ENCODE results near the gene OR51L1. TPM values are rescaled to one million over a fixed set of nuclear protein-coding genes. Genes with fewer than 3 reads are reported as not detected.

The OR51L1 gene
- total RNA-seq, 1 experiment from 2014 or later, result not detected

GRCh38 chr11:5013012-5013411 lies 18.4 kb downstream of the OR51L1 start:
- no peak overlapping the region for H3K4me3 ChIP-seq (ENCODE audit: low read depth in 2 of 2, low read length in 2 of 2)
- H3K27me3 ChIP-seq (ENCODE audit: control insufficient read depth, insufficient read depth, low read length), result no peaks in the 10 kb centered on the region
- ATAC-seq (no peak), DNase-seq (ENCODE audit: low read depth, low spot score) (no peak)
- no peaks in the 10 kb centered on the region for H3K36me3 ChIP-seq (ENCODE audit: control insufficient read depth, insufficient read depth, low read length)
- POLR2A ChIA-PET, result no interaction called here
- CTCF ChIA-PET, result no interaction called here
- in situ Hi-C loops (cut with HindIII; ENCODE audit: low pct_unique_long_range_greater_than_20kb, low sequenced_read_pairs) (no loop called here), intact Hi-C loops (cut with micrococcal nuclease; ENCODE audit: unreplicated experiment) (no loop called here)
- TF ChIP-seq REST (IDR thresholded peaks at IDR 0.05; ENCODE audit: insufficient read depth in 1 of 2, low read depth in 2 of 2, low read length in 1 of 2) (no peak), POLR2AphosphoS5 (IDR thresholded peaks at IDR 0.05; ENCODE audit: low read depth, low read length) (no peak), SIN3A (IDR thresholded peaks at IDR 0.05; ENCODE audit: borderline replicate concordance, insufficient read depth, low read depth, low read length) (no peak), TCF7L2 (IDR thresholded peaks at IDR 0.05; ENCODE audit: low read depth, low read length) (no peak), CTCF (IDR thresholded peaks at IDR 0.05) (no peak)
- no peaks in the 10 kb centered on the region for H3K4me1 ChIP-seq (ENCODE audit: control insufficient read depth, insufficient read depth, low read length)
- no TSS peak for BruUV-seq (replicated peaks)
- H3K27ac ChIP-seq (ENCODE audit: low read length), result no peak overlapping the region
- no peaks in the 10 kb centered on the region for H3K9me3 ChIP-seq (ENCODE audit: control insufficient read depth, insufficient read depth, low read depth, low read length)

GRCh38 chr11:5021996-5022395 lies 27.3 kb downstream of the OR51L1 start:
- H3K9me3 ChIP-seq (ENCODE audit: control insufficient read depth, insufficient read depth, low read depth, low read length), result peaks cover 7% of the 10 kb centered on the region
- in situ Hi-C loops (cut with HindIII; ENCODE audit: low pct_unique_long_range_greater_than_20kb, low sequenced_read_pairs), result no loop called here
- H3K4me3 ChIP-seq (ENCODE audit: low read depth in 2 of 2, low read length in 2 of 2), result no peak overlapping the region
- no peak for ATAC-seq
- intact Hi-C loops (cut with micrococcal nuclease; ENCODE audit: unreplicated experiment), result no loop called here
- H3K27ac ChIP-seq (ENCODE audit: low read length), result no peak overlapping the region
- BruUV-seq (replicated peaks), result no TSS peak
- DNase-seq (ENCODE audit: low read depth, low spot score), result no peak
- TF ChIP-seq REST (IDR thresholded peaks at IDR 0.05; ENCODE audit: insufficient read depth in 1 of 2, low read depth in 2 of 2, low read length in 1 of 2) (no peak), TCF7L2 (IDR thresholded peaks at IDR 0.05; ENCODE audit: low read depth, low read length) (no peak), CTCF (IDR thresholded peaks at IDR 0.05) (no peak), SIN3A (IDR thresholded peaks at IDR 0.05; ENCODE audit: borderline replicate concordance, insufficient read depth, low read depth, low read length) (no peak), POLR2AphosphoS5 (IDR thresholded peaks at IDR 0.05; ENCODE audit: low read depth, low read length) (no peak)
- no peaks in the 10 kb centered on the region for H3K36me3 ChIP-seq (ENCODE audit: control insufficient read depth, insufficient read depth, low read length)
- no peaks in the 10 kb centered on the region for H3K4me1 ChIP-seq (ENCODE audit: control insufficient read depth, insufficient read depth, low read length)
- ChIA-PET CTCF (no interaction called here), POLR2A (interaction anchor here (0.6 kb wide), 1 partner anchor 1722 kb away, joined by 4 read pairs; no protein-coding TSS in a partner anchor)
- H3K27me3 ChIP-seq (ENCODE audit: control insufficient read depth, insufficient read depth, low read length), result no peaks in the 10 kb centered on the region

Measured in Panc1 (cell line).